Mesenchymal stem cell (in vitro differentiated cells and primary cell): ENCODE results near the gene NAA11.
A peak's percentile ranks its signal among the peaks of the same experiment; 100 is the strongest.

Experiments
- DNase-seq: peaks from one replicate; pipeline ENCODE4 v3.0.0-alpha.2; 2013
- H2AFZ ChIP-seq: one replicate; pipeline ENCODE4 v1.6.1; 2013; ENCODE audit warnings: low read depth, mild to moderate bottlenecking, control low read depth, inconsistent platforms, low read length, moderate library complexity
- H2AK5ac ChIP-seq: 2 replicates; pipeline ENCODE4 v1.6.1; 2013; ENCODE audit warnings: low read length, moderate library complexity, mild to moderate bottlenecking, inconsistent platforms; ENCODE audit not compliant: severe bottlenecking
- H2BK120ac ChIP-seq: one replicate; pipeline ENCODE4 v1.6.1; 2013; ENCODE audit warnings: low read depth, mild to moderate bottlenecking, inconsistent platforms, low read length, moderate library complexity
- H2BK12ac ChIP-seq, 2 experiments: one replicate each; pipeline ENCODE4 v1.6.1; 2013; ENCODE audit warnings: inconsistent platforms in 2 of 2, low read length in 2 of 2, mild to moderate bottlenecking in 2 of 2, moderate library complexity in 2 of 2, control low read depth in 1 of 2
- H2BK15ac ChIP-seq: one replicate; pipeline ENCODE4 v1.6.1; 2013; ENCODE audit warnings: mild to moderate bottlenecking, low read depth, inconsistent platforms; ENCODE audit not compliant: poor library complexity, severe bottlenecking
- H2BK5ac ChIP-seq: 2 replicates; pipeline ENCODE4 v1.6.1; 2013; ENCODE audit warnings: low read depth, mild to moderate bottlenecking, low read length, control low read depth, inconsistent platforms; ENCODE audit not compliant: poor library complexity, severe bottlenecking
- H3K14ac ChIP-seq, 2 experiments: one replicate each; pipeline ENCODE4 v1.6.1; 2013; ENCODE audit warnings: inconsistent platforms in 2 of 2, low read length in 2 of 2, control low read depth in 1 of 2, mild to moderate bottlenecking in 1 of 2, moderate library complexity in 1 of 2
- H3K18ac ChIP-seq, 2 experiments: one replicate each; pipeline ENCODE4 v1.6.1; 2013; ENCODE audit warnings: inconsistent platforms in 2 of 2, low read length in 2 of 2, control low read depth in 1 of 2, low read depth in 1 of 2, mild to moderate bottlenecking in 1 of 2
- H3K23ac ChIP-seq, 2 experiments: one replicate each; pipeline ENCODE4 v1.6.1; 2013; ENCODE audit warnings: inconsistent platforms in 2 of 2, low read length in 2 of 2, mild to moderate bottlenecking in 2 of 2, moderate library complexity in 2 of 2, control low read depth in 1 of 2
- H3K27ac ChIP-seq: 2 replicates; pipeline ENCODE4 v1.5.1; 2013; ENCODE audit warnings: mild to moderate bottlenecking, moderate library complexity, low read length, control low read depth, inconsistent platforms; ENCODE audit not compliant: poor library complexity, severe bottlenecking
- H3K27me3 ChIP-seq, 2 experiments: 2 replicates each; pipeline versions ENCODE4 v1.6.1 to v1.7.0; 2013; ENCODE audit warnings: low read length in 2 of 2, mild to moderate bottlenecking in 2 of 2, moderate library complexity in 2 of 2, control low read depth in 1 of 2, inconsistent platforms in 1 of 2; ENCODE audit not compliant: control insufficient read depth in 1 of 2, insufficient read depth in 1 of 2
- H3K36me3 ChIP-seq, 2 experiments: 2 replicates each; pipeline versions ENCODE4 v1.6.1 to v1.7.0; 2013; ENCODE audit warnings: low read length in 2 of 2, control low read depth in 1 of 2, inconsistent platforms in 1 of 2, low read depth in 1 of 2, mild to moderate bottlenecking in 1 of 2; ENCODE audit not compliant: insufficient read depth in 2 of 2, control insufficient read depth in 1 of 2
- H3K4ac ChIP-seq, 2 experiments: one replicate each; pipeline ENCODE4 v1.6.1; 2013; ENCODE audit warnings: inconsistent platforms in 2 of 2, low read length in 2 of 2, mild to moderate bottlenecking in 2 of 2, moderate library complexity in 2 of 2, control low read depth in 1 of 2, low read depth in 1 of 2
- H3K4me1 ChIP-seq: 2 replicates; pipeline ENCODE4 v1.6.1; 2013; ENCODE audit warnings: low read depth, low read length, control low read depth; ENCODE audit not compliant: control insufficient read depth, insufficient read depth
- H3K4me2 ChIP-seq: 2 replicates; pipeline ENCODE4 v1.6.1; 2013; ENCODE audit warnings: low read length, mild to moderate bottlenecking, inconsistent platforms; ENCODE audit not compliant: poor library complexity, severe bottlenecking
- H3K4me3 ChIP-seq, 2 experiments: 2 replicates each; pipeline versions ENCODE4 v1.5.1 to v1.7.0; 2013; ENCODE audit warnings: low read length in 2 of 2, mild to moderate bottlenecking in 2 of 2, control low read depth in 1 of 2, low read depth in 1 of 2; ENCODE audit not compliant: insufficient read depth in 1 of 2
- H3K79me1 ChIP-seq: replicated peaks from 2 replicates; pipeline ENCODE4 v1.6.1; 2013; ENCODE audit warnings: mild to moderate bottlenecking, control low read depth, low read length, inconsistent platforms; ENCODE audit not compliant: poor library complexity, severe bottlenecking
- H3K9ac ChIP-seq: 2 replicates; pipeline ENCODE4 v1.7.0; 2013; ENCODE audit warnings: mild to moderate bottlenecking, low read length, moderate library complexity
- H3K9me3 ChIP-seq: 2 replicates; pipeline ENCODE4 v1.7.0; 2013; ENCODE audit warnings: mild to moderate bottlenecking, low read length; ENCODE audit not compliant: control insufficient read depth
- H4K8ac ChIP-seq: one replicate; pipeline ENCODE4 v1.6.1; 2013; ENCODE audit warnings: inconsistent platforms, mild to moderate bottlenecking, low read length, moderate library complexity
- H4K91ac ChIP-seq: one replicate; pipeline ENCODE4 v1.6.1; 2013; ENCODE audit warnings: mild to moderate bottlenecking, low read length, inconsistent platforms
- WGBS: methylation state at CpG from one replicate; pipeline ENCODE4 v1.1.7; 2013; ENCODE audit warnings: mixed read lengths; 5-methylcytosine and 5-hydroxymethylcytosine counted together

NAA11 gene

DNA sequence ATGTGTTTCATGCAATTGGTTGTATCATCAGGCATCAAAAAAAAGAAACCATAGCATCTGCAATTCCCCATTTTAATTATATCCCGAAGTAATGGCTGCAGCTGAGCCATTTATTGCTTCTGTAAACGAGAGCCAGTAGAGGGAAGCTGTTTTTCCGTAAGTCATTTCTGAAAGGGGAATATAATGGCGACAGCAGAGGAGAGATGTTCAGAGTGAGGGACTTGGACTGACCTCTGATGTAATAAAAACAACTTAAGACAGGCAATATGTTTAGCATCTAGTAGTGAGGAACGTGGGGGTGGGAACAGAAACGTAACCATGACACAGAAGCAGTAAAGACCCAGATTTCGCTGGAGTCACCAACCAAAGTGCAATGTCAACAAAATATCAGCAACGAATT lies 31.5 kb upstream of the NAA11 start:
- Histone ChIP-seq H3K4me3 (no peak overlapping the region), H3K4me2 (no peak overlapping the region), H4K91ac (no peak overlapping the region), H3K27ac (no peak overlapping the region), H2AK5ac (no peak overlapping the region), H3K4ac (no peak overlapping the region), H2AFZ (no peak overlapping the region), H2BK5ac (no peak overlapping the region), H3K23ac (no peak overlapping the region), H2BK120ac (no peak overlapping the region), H3K14ac (no peak overlapping the region), H2BK15ac (no peak overlapping the region), H4K8ac (no peak overlapping the region), H3K9me3 (no peaks in the 10 kb centered on the region), H3K79me1 (no peaks in the 10 kb centered on the region), H3K9ac (no peak overlapping the region), H3K18ac (no peak overlapping the region), H3K4me1 (no peaks in the 10 kb centered on the region), H3K27me3 (no peaks in the 10 kb centered on the region), H2BK12ac (no peak overlapping the region), H3K36me3 (no peaks in the 10 kb centered on the region)
- DNase-seq = peak; percentile 2
- WGBS = 39% methylated on average over 7 of the region's 8 CpGs

DNA sequence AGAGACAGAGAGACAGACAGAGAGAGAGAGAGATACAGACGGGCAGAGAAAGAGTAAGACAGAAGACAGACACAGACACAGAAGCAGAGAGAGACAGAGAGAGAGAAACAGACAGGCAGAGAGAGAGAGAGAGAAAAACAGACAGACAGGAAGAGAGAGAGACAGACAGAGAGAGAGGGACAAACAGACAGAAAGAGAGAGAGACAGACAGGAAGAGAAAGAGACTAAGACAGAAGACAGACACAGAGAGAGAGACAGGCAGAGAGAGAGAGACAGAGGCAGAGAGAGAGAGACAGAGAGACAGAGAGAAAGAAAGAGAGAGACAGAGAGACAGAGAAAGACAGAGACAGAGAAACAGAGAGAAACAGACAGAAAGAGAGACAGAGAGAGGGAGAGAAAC lies 27.2 kb upstream of the NAA11 start:
- Histone ChIP-seq H2AFZ (no peak overlapping the region), H3K4me3 (no peak overlapping the region), H3K9ac (no peak overlapping the region), H2BK5ac (no peak overlapping the region), H3K27ac (no peak overlapping the region), H3K18ac (no peak overlapping the region), H3K23ac (no peak overlapping the region), H4K8ac (no peak overlapping the region), H3K79me1 (no peaks in the 10 kb centered on the region), H3K9me3 (peaks cover 12% of the 10 kb centered on the region), H3K4me1 (no peaks in the 10 kb centered on the region), H2BK12ac (no peak overlapping the region), H3K36me3 (no peaks in the 10 kb centered on the region), H3K27me3 (no peaks in the 10 kb centered on the region), H2BK120ac (no peak overlapping the region), H3K4ac (no peak overlapping the region), H3K4me2 (no peak overlapping the region), H3K14ac (no peak overlapping the region), H2AK5ac (no peak overlapping the region), H4K91ac (no peak overlapping the region), H2BK15ac (no peak overlapping the region)
- no peak for DNase-seq
- WGBS = 55% methylated on average over 1 of the region's 1 CpG

GRCh38 chr4:79348405-79348804 lies 22.5 kb upstream of the NAA11 start:
- WGBS = 87% methylated on average over 2 of the region's 2 CpGs
- no peaks in the 10 kb centered on the region for H3K4me1 ChIP-seq

DNA sequence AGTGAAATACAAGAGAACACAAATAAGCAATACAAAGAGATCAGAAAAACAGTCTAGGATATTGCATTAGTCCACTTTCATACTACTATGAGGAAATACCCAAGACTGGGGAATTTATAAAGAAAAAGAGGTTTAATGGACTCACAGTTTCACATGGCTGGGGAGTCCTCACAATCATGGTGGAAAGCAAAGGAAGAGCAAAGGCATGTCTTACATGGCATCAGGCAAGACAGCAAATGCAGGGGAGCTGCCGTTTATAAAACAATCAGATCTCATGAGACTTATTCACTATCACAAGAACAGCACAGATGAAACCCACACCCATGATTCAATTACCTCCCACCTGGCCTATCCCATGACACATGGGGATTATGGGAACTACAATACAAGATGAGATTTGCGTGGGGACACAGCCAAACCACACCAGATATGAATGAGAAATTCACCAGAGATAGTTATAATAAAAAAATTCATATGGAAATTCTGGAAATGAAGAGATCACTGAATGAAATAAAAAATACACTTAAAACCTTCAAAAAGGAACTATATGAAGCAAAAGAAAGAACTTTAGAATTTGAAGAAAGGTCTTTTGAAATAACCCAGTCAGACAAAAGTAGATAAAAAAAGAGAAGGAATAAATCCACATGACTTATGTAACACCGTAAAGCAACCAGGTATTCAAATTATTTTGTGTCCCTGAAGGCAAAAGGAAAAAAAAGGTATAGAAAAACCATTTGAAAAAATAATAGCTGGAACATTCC lies 16.2 kb upstream of the NAA11 start:
- no peak overlapping the region for H4K8ac ChIP-seq
- no peaks in the 10 kb centered on the region for H3K4me1 ChIP-seq

More at GRCh38 chr4:79348405-79348804, 22.5 kb upstream of the NAA11 start:
- H3K14ac ChIP-seq = no peak overlapping the region
- no peak overlapping the region for H2BK15ac ChIP-seq
- H3K27me3 ChIP-seq = no peaks in the 10 kb centered on the region
- no peak overlapping the region for H4K8ac ChIP-seq
- H3K36me3 ChIP-seq = no peaks in the 10 kb centered on the region
- H3K18ac ChIP-seq = no peak overlapping the region
- H2BK5ac ChIP-seq = no peak overlapping the region
- no peak overlapping the region for H3K9ac ChIP-seq
- no peaks in the 10 kb centered on the region for H3K79me1 ChIP-seq
- H2BK12ac ChIP-seq = no peak overlapping the region
- no peak overlapping the region for H2AFZ ChIP-seq
- peaks cover 27% of the 10 kb centered on the region for H3K9me3 ChIP-seq
- no peak overlapping the region for H3K27ac ChIP-seq
- no peak overlapping the region for H3K4me2 ChIP-seq
- DNase-seq = no peak
- H4K91ac ChIP-seq = no peak overlapping the region
- no peak overlapping the region for H2BK120ac ChIP-seq
- no peak overlapping the region for H3K4me3 ChIP-seq
- no peak overlapping the region for H3K4ac ChIP-seq
- H3K23ac ChIP-seq = no peak overlapping the region
- H2AK5ac ChIP-seq = no peak overlapping the region

More for the DNA sequence above, 16.2 kb upstream of the NAA11 start:
- Histone ChIP-seq H3K9ac (no peak overlapping the region), H2BK5ac (no peak overlapping the region), H3K9me3 (peaks cover 44% of the 10 kb centered on the region), H3K4me2 (no peak overlapping the region), H2BK12ac (no peak overlapping the region), H3K36me3 (no peaks in the 10 kb centered on the region), H2AFZ (no peak overlapping the region), H2BK15ac (no peak overlapping the region), H3K18ac (no peak overlapping the region), H3K27ac (no peak overlapping the region), H2BK120ac (no peak overlapping the region), H3K23ac (no peak overlapping the region), H2AK5ac (no peak overlapping the region), H3K14ac (no peak overlapping the region), H4K91ac (no peak overlapping the region), H3K4me3 (no peak overlapping the region), H3K4ac (no peak overlapping the region), H3K27me3 (no peaks in the 10 kb centered on the region), H3K79me1 (no peaks in the 10 kb centered on the region)
- 80% methylated on average over 1 of the region's 3 CpGs for WGBS
- no peak for DNase-seq
